GM19193 (cell line): ENCODE data around the gene FLOT2.

Experiments used
- POLR2A ChIP-seq: IDR thresholded peaks from 4 replicates; pipeline ENCODE4 v1.6.1; 2011; ENCODE audit not compliant: insufficient read depth, insufficient read length; ENCODE audit errors: extremely low read depth

Gene FLOT2

DNA sequence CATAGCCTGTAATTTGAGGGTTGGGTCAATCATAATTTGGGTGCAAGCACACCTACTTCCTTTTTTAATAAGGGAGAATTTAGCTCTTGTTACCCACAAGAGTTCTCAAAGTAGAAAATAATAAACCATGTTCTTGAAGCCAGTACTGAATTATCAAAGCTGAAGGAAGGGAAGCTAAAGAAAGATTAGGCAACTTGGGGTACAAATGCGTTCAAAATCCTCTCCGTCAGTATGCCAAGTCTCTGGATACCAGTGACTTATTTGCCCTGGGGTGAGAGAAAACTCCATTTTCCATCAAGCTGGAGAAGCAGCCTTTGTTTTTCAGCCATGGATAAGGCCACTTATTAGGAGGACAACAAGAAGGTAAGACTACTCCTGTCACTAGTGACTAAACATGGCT, 28.8 kb upstream of the FLOT2 start:
- TF ChIP-seq POLR2A, result no peak

DNA sequence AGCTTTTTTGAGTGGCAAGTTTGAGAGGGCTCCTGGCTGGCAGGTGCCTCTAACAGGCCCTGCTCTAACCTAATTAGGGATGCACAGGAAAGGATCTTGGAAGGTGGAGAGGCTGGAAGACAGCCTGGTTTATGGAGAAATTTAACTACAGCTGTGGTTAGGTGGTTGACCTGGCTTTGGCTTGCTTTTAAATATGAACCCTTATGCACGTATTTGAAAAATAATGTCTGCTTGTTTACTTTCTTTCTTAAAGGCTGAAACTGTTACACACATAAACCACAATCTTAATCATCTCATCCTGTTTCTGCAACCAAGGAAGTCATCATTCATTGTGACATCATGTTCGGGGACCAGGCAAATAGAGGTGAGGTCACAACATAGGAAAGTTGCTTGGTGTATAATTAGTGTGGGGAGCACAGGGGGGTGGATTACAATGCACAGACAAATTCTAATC, 28.4 kb upstream of the FLOT2 start:
- TF ChIP-seq POLR2A, result no peak

DNA sequence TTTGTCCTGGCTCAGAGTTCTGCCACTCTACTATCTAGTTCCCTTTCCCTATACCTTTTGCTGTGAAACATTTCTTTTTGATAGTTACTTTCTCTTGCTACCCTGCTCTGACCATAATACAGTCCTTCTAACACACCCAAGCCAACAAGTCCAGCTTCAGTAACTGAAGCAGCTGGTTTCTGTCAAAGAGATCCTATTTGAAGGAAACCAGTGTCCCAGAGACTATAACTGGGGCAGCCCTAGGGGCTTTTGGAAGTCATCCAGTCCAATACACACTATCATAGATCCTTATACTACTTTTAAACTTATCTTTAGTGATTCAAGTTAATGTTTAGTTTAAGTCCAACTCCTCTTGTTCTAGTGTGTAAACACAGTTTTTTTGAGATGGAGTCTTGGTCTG, 22.7 kb upstream of the FLOT2 start:
- TF ChIP-seq POLR2A, result no peak

DNA sequence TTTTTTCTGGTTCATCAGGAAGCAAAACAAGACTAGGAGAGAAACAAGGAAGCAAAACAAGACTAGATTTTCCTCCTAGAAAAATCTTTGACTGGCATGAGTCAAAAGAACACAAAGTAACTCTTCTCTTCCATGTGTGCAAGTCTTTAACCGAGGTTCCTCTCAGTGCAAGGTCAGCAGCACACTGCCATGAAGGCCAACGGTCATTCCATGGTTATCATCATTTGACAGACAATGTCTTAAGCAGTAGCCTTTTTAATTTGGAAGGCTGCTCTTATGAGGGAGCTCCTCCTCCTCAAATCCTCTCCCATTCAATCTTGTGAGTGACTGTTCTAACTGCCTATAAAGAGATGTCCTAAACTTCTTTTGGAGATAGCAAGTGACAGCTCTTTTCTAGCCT, 20.8 kb upstream of the FLOT2 start:
- no peak for TF ChIP-seq POLR2A

GRCh38 chr17:28917465-28917864, 19.9 kb upstream of the FLOT2 start:
- no peak for TF ChIP-seq POLR2A

DNA sequence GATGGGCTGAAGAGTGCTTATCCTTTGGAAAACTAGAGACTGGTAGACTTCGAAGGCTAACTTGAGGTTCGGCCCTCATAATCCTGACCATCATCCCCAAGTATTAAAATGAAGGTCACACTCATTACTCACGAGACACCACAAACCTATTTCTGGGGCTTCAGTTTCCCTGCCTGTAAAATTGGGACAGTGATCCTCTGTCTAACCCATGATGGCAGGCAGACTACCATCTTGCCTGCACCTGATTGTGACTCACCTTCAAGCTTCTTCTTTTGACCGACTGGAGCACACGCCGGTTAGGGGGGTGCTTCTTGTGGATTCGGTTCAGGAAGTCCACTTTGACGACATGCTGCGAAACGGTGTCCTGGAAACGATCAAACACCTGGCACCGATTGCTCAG, 19.5 kb upstream of the FLOT2 start:
- no peak for TF ChIP-seq POLR2A

DNA sequence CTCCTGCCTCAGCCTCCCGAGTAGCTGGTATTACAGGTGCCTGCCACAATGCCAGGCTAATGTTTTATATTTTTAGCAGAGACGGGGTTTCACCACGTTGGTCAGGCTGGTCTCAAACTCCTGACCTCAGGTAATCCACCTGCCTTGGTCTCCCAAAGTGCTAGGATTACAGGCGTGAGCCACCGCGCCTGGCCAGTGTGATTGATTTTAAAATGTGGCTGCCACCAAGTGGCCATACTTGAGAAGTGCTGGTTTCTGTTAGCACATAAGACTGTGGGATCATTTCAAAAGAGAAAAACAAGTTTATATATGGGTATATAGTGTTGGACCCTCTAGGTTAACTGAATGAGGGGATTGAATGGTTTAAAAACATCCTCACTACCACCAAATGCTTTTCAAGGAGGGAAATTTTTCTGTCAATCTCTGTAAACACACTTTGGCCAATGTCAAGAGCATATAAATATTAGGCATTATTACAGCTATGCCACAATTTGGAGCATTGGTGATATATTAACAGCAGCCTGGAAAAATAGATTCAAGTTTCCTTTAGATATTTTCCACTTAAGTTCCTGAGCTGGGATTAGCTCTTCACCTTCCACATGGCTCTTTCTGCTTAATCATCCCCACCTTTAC, 18.9 kb upstream of the FLOT2 start:
- TF ChIP-seq POLR2A, result no peak

GRCh38 chr17:28912938-28913333, 15.4 kb upstream of the FLOT2 start:
- no peak for TF ChIP-seq POLR2A

GRCh38 chr17:28912281-28912937, 14.9 kb upstream of the FLOT2 start:
- TF ChIP-seq POLR2A, result no peak

DNA sequence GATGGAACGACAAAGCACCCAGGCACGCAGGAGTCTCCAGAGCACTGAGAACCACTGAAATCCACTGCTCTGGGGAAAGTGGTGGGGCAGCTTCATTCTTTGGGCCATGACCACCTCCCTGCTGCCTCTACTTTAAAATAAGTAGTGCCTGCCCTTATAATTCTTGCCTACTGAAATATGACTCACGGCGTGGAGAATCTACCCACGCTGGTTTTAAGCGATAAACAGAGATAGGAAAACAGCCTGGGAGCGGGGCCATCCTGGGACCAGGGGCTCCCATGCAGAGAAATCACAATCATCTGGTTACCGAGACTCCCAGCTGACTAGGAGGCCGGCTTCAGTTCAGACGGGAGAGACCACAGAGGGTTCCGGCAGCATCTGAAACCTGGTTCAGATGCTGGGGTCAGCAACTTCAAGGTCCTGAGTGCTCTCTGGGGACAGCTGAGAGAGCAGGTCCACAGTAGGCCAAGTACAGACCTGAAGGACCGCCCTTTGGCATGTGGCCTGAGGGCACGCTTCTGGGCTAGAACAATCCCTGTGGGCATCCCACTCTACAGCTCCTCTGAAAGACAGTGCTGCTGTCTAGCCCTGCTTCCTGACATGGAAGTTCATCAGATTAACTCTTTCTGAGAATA, 14.0 kb upstream of the FLOT2 start:
- no peak for TF ChIP-seq POLR2A

DNA sequence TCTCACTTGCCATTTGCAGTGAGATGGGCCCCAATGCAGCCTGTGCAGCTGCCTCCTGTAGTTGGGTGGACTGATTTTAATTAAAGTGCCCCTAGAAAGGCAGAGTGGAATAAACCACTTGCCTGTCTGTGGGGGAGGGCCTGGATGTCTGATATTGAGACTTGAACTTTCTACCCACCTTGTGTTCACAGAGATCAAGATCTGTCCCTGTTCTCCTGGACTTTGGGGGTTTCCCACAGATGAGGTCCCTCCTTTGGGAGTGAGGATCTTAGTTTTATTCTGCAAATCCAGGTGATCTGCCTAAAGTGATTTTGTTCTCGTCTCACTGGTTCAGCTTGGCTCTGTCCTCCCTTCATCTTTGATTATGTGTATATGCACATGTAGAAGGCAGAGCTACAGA, 13.0 kb upstream of the FLOT2 start:
- no peak for TF ChIP-seq POLR2A

- TF ChIP-seq POLR2A, result no peak
Measured at GRCh38 chr17:28908640-28909167, 11.2 kb upstream of the FLOT2 start.

GRCh38 chr17:28907709-28908475, 10.4 kb upstream of the FLOT2 start:
- no peak for TF ChIP-seq POLR2A

GRCh38 chr17:28906706-28907438, 9.3 kb upstream of the FLOT2 start:
- TF ChIP-seq POLR2A, result no peak

DNA sequence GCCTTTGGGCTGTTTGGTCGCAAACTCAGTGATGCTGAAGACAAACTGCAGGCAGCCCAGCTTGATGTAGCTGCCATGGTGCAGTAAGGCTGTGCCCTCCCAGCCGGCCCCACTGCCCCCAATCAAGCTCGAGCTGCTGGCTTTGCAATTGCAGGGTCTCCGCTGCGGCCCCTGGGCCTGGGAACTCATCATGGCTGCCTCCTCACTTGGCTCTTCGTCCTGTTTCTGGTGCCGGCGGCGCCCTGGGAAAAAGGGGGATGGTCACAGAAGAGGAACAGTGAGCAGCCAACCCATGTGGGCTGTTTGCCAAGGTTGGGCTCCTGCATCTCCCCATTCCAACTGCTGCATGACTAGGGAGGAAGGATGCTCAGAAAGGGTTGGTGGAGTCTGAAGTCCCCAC, 8.7 kb upstream of the FLOT2 start:
- TF ChIP-seq POLR2A, result no peak

- no peak for TF ChIP-seq POLR2A
Measured at GRCh38 chr17:28904800-28905199, 7.3 kb upstream of the FLOT2 start.
